ENCODE measurements around the gene SCRN1.

DNA sequence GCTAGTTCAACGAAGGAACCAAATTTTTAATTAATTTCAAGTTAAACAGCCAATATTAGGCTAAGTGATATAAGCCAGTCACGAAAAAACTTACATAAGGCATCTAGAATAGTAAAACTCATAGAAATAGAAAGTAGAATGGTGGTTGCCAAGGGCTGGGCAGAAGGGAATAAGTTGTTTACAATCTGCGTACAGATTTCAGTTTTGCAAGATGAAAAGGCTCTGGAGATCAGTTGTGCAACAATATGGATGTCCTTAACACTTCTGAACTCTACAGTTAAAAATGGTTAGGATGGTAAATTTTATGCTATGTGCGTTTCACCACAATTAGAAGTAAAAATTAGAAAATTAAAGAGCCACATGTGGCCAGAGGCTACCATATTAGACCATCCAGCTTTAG lies 13.3 kb downstream of the SCRN1 start:
- TF ChIP-seq, protein P1, sequence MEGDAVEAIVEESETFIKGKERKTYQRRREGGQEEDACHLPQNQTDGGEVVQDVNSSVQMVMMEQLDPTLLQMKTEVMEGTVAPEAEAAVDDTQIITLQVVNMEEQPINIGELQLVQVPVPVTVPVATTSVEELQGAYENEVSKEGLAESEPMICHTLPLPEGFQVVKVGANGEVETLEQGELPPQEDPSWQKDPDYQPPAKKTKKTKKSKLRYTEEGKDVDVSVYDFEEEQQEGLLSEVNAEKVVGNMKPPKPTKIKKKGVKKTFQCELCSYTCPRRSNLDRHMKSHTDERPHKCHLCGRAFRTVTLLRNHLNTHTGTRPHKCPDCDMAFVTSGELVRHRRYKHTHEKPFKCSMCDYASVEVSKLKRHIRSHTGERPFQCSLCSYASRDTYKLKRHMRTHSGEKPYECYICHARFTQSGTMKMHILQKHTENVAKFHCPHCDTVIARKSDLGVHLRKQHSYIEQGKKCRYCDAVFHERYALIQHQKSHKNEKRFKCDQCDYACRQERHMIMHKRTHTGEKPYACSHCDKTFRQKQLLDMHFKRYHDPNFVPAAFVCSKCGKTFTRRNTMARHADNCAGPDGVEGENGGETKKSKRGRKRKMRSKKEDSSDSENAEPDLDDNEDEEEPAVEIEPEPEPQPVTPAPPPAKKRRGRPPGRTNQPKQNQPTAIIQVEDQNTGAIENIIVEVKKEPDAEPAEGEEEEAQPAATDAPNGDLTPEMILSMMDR (conservative IDR thresholded peaks at IDR 0.05 in 1 of 2, IDR thresholded peaks at IDR 0.05 in 1 of 2; ENCODE audit: extremely low read depth in 1 of 2, insufficient read depth in 1 of 2, low read depth in 1 of 2, low read length in 2 of 2): no peak
- TF ChIP-seq EZH2 (IDR thresholded peaks at IDR 0.05; ENCODE audit: borderline replicate concordance, low read length): no peak

Measured in mammary epithelial cell (primary cell).